Measurements from ENCODE around the gene LRP4.

The LRP4 gene

GRCh38 chr11:46886211-46886610 is 32.1 kb downstream of the LRP4 start:
- ChIA-PET POLR2A (interaction anchor here (0.6 kb wide), 1 partner anchor 12 kb away, joined by 3 read pairs; no protein-coding TSS in a partner anchor), CTCF (interaction anchor here (0.7 to 1.2 kb wide), 3 partner anchors 33 to 275 kb away, joined by 3 to 7 read pairs (median 5); no protein-coding TSS in a partner anchor)
- no peaks in the 10 kb centered on the region for H3K9me3 ChIP-seq (ENCODE audit: control insufficient read depth, insufficient read depth, low read depth, low read length)
- H3K36me3 ChIP-seq (ENCODE audit: control insufficient read depth in 2 of 2, insufficient read depth in 1 of 2, low read length in 2 of 2): peaks cover 0 to 56% of the 10 kb centered on the region in 2 experiments; a peak in 2 of 3 replicates
- H3K27ac ChIP-seq (ENCODE audit: extremely low read depth, low read depth, low read length): no peak overlapping the region
- no peaks in the 10 kb centered on the region for H3K4me1 ChIP-seq (ENCODE audit: control insufficient read depth, insufficient read depth, low read length)
- TF ChIP-seq ZNF624 (tag by site-specific recombination; IDR thresholded peaks at IDR 0.05): no peak
- TF ChIP-seq, protein P1, sequence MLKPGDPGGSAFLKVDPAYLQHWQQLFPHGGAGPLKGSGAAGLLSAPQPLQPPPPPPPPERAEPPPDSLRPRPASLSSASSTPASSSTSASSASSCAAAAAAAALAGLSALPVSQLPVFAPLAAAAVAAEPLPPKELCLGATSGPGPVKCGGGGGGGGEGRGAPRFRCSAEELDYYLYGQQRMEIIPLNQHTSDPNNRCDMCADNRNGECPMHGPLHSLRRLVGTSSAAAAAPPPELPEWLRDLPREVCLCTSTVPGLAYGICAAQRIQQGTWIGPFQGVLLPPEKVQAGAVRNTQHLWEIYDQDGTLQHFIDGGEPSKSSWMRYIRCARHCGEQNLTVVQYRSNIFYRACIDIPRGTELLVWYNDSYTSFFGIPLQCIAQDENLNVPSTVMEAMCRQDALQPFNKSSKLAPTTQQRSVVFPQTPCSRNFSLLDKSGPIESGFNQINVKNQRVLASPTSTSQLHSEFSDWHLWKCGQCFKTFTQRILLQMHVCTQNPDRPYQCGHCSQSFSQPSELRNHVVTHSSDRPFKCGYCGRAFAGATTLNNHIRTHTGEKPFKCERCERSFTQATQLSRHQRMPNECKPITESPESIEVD (tag by site-specific recombination; IDR thresholded peaks at IDR 0.05): no peak
- TF ChIP-seq, protein P2, sequence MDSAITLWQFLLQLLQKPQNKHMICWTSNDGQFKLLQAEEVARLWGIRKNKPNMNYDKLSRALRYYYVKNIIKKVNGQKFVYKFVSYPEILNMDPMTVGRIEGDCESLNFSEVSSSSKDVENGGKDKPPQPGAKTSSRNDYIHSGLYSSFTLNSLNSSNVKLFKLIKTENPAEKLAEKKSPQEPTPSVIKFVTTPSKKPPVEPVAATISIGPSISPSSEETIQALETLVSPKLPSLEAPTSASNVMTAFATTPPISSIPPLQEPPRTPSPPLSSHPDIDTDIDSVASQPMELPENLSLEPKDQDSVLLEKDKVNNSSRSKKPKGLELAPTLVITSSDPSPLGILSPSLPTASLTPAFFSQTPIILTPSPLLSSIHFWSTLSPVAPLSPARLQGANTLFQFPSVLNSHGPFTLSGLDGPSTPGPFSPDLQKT (IDR thresholded peaks at IDR 0.05; ENCODE audit: borderline replicate concordance, low read depth, low read length): no peak
- TF ChIP-seq ZBTB44 (tag by site-specific recombination; IDR thresholded peaks at IDR 0.05): no peak
- TF ChIP-seq ZNF350 (tag by site-specific recombination; IDR thresholded peaks at IDR 0.05): no peak
- TF ChIP-seq, protein P3, sequence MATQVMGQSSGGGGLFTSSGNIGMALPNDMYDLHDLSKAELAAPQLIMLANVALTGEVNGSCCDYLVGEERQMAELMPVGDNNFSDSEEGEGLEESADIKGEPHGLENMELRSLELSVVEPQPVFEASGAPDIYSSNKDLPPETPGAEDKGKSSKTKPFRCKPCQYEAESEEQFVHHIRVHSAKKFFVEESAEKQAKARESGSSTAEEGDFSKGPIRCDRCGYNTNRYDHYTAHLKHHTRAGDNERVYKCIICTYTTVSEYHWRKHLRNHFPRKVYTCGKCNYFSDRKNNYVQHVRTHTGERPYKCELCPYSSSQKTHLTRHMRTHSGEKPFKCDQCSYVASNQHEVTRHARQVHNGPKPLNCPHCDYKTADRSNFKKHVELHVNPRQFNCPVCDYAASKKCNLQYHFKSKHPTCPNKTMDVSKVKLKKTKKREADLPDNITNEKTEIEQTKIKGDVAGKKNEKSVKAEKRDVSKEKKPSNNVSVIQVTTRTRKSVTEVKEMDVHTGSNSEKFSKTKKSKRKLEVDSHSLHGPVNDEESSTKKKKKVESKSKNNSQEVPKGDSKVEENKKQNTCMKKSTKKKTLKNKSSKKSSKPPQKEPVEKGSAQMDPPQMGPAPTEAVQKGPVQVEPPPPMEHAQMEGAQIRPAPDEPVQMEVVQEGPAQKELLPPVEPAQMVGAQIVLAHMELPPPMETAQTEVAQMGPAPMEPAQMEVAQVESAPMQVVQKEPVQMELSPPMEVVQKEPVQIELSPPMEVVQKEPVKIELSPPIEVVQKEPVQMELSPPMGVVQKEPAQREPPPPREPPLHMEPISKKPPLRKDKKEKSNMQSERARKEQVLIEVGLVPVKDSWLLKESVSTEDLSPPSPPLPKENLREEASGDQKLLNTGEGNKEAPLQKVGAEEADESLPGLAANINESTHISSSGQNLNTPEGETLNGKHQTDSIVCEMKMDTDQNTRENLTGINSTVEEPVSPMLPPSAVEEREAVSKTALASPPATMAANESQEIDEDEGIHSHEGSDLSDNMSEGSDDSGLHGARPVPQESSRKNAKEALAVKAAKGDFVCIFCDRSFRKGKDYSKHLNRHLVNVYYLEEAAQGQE (tag by site-specific recombination; IDR thresholded peaks at IDR 0.05): no peak
- TF ChIP-seq TSHZ1 (tag by site-specific recombination; IDR thresholded peaks at IDR 0.05; ENCODE audit: borderline replicate concordance): no peak
- TF ChIP-seq ZNF214 (tag by site-specific recombination; IDR thresholded peaks at IDR 0.05; ENCODE audit: borderline replicate concordance): no peak
- H3K4me3 ChIP-seq (ENCODE audit: low read depth, low read length): no peak overlapping the region

DNA sequence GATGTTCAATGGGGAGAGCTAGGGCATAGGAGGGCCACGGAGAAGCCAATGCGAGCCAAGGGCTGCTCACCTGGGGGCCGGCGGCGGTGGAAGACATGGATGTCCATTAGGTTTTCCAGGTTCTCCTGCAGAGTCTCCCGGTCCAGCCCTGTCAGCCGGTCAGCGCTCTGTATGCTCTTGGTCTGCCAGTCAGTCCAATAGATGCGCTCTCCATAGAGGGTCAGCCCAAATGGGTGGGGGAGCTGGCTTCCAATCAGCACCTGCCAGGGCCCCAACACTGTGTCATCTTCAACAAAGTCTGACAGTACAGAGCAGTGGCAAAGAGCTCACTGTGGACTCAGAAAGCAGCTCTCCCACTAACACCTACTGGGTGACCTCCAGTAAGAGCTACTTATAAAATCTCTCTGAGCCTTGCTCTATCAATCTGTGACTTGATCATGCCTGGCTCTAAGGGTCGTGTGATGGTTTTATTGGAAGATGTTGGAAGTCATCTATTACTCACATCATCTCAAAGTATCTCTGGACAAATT is 39.2 kb downstream of the LRP4 start:
- Histone ChIP-seq H3K4me3 (ENCODE audit: low read depth, low read length) (no peak overlapping the region), H3K4me1 (ENCODE audit: control insufficient read depth, insufficient read depth, low read length) (no peaks in the 10 kb centered on the region), H3K27ac (ENCODE audit: extremely low read depth, low read depth, low read length) (no peak overlapping the region), H3K36me3 (ENCODE audit: control insufficient read depth in 2 of 2, insufficient read depth in 1 of 2, low read length in 2 of 2) (peaks cover 6 to 72% of the 10 kb centered on the region in 2 experiments; a peak in 2 of 3 replicates), H3K9me3 (ENCODE audit: control insufficient read depth, insufficient read depth, low read depth, low read length) (no peaks in the 10 kb centered on the region)
- CTCF ChIA-PET: interaction anchor here (0.9 kb wide), 1 partner anchor 274 kb away, joined by 3 read pairs; no protein-coding TSS in a partner anchor
- POLR2A ChIA-PET: no interaction called here
- TF ChIP-seq ZNF280D (tag by site-specific recombination; IDR thresholded peaks at IDR 0.05) (no peak), EGR2 (tag by site-specific recombination; IDR thresholded peaks at IDR 0.05; ENCODE audit: low read depth) (no peak), ZNF580 (tag by site-specific recombination; IDR thresholded peaks at IDR 0.05) (no peak), ZNF621 (tag by site-specific recombination; IDR thresholded peaks at IDR 0.05) (no peak)
- TF ChIP-seq, protein P4, sequence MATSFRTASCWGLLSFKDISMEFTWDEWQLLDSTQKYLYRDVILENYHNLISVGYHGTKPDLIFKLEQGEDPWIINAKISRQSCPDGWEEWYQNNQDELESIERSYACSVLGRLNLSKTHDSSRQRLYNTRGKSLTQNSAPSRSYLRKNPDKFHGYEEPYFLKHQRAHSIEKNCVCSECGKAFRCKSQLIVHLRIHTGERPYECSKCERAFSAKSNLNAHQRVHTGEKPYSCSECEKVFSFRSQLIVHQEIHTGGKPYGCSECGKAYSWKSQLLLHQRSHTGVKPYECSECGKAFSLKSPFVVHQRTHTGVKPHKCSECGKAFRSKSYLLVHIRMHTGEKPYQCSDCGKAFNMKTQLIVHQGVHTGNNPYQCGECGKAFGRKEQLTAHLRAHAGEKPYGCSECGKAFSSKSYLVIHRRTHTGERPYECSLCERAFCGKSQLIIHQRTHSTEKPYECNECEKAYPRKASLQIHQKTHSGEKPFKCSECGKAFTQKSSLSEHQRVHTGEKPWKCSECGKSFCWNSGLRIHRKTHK (tag by site-specific recombination; IDR thresholded peaks at IDR 0.05): no peak

Measured in HEK293 (cell line).